NCI-H187 treated with DMSO at 0.1 percent for 48 hours (cell line): Measurements from ENCODE around the gene ZNF507.
A peak's percentile ranks its signal among the peaks of the same experiment; 100 is the strongest.
"Not testable (repeated sequence)": the region's sequence is repeated elsewhere in the genome, so short reads cannot be mapped to it uniquely, and the experiment has no call there.

Experiments used
- DNase-seq: peaks from one replicate; lab custom pipeline; 2025; lab: John Stamatoyannopoulos, UW

Gene ZNF507

DNA sequence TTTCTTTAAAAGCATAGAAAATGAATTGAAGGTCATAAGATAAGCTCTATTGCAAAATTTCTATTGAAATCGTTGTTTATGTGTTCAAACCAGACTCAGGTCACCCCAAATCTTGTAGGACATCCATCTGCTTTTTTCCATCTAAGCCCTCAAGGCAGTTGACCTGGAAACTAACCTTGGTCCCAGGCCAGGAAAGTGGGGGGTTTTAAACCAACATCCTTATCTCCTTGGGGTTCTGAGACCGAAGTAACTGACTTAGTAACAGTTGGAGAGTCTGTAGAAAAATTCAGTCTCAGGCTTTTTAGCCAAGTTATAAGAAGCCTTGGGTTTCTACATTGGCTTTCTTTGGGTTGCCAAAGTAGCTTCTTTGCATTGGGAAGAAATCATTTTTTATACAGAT is 23.4 kb downstream of the ZNF507 start:
- DNase-seq: no peak

DNA sequence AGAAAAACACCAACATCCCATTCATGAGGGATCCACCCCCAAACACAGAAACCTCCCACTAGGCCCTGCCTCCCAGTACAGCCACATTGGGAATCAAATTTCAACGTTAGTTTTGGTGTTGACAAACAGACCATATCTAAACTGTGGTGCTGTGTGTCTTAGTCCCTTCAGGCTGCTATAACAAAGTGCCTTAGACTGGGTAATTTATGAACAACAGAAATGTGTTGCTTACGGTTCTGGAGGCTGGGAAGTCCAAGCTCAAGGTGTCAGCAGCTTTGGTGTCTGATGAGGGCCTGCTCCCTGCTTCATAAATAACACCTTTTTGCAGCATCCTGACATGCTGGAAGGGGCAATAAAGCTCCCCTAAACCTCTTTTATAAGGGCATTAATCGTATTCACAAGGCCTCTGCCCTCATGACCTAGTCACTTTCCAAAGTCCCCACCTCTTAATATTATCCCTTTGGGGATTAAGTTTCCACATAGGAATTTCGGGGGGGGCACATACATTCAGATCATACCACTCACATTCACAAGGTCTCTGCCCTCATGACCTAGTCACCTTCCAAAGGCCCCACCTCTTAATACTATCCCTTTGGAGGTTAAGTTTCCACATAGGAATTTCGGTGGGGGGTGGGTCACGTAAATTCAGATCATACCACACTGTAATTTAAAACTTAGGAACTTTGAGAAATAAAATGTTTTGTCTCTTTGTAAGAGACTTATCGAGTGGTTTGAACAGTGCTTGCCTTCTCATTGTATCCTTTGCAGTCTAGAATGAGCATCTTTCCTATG is 27.5 kb downstream of the ZNF507 start:
- no peak for DNase-seq

DNA sequence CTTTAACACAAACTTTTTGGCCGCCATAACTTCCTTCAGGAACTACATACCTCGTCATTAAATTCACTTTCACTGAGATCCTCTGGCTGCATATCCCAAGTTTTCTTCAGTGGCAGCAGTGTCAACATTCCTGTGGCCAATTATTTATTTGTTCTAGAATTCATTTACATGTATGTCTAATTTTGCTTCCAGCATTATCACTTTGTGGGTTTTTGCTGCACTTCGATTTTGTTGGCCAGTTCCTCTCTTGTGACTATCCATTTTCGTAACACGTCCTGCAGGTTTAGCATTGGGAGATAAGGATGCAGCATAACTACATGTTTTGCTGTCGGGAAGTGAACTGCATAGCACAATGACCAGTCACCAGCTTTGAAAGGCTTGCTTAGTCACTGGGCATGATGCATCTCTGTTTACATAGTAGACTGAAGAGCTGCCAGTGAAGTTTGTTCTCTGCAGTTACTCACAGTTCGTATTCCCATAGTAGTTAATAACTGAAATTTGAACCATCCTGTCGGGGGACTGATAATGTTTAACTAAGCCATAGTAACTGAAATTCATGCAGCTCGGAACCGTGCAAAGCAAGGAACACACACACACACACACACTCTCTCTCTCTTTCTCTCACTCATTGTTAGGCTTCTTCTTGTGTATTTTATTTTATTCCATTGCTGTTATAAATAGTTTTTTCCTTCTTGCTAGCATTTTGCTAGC is 28.3 kb downstream of the ZNF507 start:
- no peak for DNase-seq

DNA sequence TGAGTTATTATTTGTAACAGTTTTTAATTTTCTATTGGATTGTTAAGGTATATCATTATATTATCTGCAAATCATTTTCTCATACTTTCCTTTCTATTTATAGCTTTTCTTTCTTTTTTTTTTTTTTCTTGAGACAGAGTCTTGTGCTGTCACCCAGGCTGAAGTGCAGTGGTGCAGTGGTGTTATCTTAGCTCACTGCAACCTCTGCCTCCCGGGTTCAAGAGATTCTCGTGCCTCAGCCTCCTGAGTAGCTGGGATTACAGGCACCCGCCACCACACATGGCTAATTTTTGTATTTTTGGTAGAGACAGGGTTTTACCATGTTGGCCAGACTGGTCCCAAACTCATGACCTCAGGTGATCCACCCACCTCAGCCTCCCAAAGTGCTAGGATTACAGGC is 29.0 kb downstream of the ZNF507 start:
- DNase-seq: not testable (repeated sequence)

DNA sequence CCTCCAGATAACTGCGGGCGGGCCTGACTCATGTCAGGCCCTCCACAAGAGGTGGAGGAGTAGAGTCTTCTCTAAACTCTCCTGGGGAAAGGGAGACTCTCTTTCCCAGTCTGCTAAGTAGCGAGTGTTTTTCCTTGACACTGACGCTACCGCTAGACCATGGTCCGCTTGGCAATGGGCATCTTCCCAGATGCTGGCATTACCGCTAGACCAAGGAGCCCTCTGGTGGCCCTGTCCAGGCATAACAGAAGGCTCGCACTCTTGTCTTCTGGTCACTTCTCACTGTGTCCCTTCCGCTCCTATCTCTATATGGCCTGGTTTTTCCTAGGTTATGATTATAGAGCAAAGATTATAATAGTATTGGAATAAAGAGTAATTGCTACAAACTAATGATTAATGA is 31.7 kb downstream of the ZNF507 start:
- not testable (repeated sequence) for DNase-seq

DNA sequence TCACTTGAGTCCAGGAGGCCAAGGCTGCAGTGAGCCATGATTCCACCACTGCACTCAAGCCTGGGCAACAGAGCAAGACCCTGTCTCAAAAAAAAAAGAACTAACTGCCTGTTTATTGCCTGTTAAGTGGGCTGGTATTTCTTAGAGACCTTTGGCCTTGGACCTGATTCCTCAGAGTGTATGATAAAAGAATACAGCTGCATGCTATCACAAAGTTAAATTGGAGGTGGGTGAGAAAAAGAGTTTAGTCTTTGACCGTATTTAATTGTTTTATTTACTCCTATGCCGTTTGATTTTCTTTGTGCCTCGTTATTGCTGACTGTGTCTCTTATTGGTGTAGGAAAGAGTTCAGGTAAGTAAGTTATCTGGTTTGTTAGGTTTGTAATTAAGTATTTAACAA is 34.9 kb downstream of the ZNF507 start:
- DNase-seq: no peak

DNA sequence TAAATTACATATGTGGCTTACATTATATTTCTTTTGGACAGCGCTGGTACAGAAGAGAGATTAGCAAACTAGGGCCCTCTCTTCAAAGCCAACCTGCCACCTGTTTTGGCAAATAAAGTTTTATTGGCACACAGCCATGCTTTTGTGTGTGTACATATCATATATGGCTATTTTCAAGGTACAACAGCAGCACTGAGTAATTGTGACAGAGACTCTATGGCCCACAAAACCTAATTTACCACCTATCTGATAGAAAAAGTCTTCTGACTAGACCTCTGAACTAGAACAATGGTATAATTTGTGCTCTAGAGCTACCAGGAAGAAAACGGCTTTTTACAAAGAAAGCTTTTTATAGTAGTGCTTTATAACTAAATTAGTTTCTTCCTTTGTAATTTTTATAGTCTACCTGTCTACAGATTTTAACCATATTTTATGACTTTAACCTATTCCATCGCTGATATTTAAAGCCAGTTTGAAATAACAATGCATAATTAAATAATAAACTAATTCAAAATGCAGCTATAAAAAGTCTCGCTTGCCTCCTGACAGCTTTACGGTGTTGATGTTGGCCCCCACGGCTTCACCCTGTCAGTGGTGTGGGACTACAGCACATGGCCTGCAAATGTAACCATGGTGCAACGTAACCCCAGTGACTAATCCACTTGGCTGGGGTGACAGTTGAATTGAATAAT is 42.4 kb downstream of the ZNF507 start:
- no peak for DNase-seq

DNA sequence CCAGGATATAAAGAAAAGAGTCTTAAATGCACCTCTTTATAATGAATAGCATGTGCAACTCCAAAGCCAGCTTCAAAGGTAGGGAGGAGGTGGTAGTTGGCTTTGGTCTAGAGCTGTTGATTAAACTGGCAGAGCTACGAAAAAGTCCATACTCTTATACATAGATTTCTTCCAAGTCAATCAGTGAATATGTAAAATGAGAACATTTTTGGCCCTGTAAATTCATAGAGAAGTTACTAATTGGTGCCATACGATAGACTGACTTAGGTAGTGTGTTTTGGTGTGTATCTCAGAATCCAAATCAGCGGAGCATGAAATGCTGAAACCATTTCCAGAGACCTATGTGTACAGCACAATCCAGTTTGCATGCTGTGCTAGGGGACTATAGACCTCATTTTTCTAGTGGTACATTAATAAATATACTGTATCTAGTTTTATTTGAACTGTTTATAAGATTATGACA is 43.0 kb downstream of the ZNF507 start:
- DNase-seq: no peak

DNA sequence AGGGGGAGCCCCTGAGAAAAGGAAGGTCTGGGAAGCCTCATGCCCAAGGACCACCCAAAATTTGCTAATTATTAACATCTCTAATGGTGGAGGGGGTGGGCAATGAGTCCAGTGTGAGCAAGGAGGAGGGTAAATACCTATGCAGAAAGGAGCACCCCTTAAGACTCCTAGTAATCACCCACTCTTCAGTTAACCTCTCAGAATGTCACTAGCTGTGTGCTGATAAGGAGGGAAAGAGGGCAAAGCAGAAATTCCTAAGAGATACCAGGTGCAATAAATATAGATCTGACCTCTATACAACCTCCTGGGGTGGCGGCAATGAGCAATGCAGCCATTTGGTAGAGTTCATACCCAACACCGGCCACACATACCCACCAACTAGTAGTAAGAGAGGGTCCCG is 47.5 kb downstream of the ZNF507 start:
- no peak for DNase-seq

DNA sequence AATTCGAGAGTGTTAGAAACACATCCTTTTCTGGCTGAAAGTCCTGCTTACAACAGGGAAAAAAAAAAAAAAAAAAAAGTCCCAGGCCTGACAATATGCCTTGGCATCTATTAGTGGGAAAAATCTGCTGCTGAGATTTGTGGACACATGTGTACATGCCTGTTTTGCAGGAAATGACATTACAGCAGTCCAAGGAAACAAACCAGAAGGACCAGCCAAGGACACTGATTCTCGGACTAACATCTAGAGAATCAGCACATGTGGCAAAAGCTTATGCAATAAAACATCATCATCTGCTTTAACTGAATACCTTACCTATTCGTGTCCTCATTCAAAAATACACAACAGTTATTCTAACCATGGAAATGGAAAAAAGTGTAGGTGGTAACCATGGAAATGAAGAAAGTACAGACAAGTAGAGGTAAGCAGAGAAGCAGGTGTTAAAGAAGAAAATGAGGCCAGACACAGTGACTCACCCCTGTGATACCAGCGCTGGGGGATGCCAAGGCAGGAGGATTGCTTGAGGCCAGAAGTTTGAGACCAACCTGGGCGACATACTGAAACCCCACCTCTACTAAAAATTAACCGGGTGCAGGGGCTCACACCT is 50.7 kb downstream of the ZNF507 start:
- no peak for DNase-seq

DNA sequence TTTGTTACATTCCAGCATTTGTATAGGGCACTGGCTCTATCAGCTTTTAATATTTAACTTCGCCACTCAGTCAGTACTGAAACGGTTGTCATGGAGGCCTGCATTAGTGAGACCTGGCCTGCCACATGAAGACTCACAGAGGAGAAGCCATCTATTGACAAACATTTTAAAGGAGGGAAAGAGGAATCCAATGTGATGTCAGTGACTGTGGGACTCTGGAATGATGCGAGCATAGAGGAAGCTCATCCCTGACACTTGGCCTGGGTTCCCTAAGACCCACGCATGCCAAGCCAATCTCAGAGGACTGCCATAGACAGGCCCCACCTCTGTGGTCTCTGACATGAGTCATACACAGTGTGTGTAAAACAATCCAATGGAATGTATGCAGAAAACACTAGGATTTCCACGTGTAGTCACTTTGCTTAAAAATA is 52.3 kb downstream of the ZNF507 start:
- no peak for DNase-seq

DNA sequence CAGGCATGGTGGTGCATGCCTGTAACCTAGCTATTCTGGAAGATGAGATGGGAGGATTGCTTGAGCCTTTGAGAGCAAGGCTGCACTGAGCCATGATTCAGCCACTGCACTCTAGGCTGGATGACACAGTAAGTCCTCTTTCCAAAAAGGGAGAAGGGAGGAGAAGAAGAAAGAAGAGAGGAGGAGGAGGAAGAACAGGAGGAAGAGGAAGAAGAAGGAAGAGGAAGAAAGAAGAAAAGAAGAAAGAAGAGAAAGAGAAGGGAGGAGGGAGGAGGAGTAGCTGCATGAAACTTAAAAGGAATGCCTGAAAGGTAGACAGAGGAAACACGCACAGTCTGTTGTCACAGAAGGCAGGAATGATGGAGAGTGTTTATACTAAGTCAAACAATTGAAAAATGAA is 56.6 kb downstream of the ZNF507 start:
- DNase-seq: no peak

DNA sequence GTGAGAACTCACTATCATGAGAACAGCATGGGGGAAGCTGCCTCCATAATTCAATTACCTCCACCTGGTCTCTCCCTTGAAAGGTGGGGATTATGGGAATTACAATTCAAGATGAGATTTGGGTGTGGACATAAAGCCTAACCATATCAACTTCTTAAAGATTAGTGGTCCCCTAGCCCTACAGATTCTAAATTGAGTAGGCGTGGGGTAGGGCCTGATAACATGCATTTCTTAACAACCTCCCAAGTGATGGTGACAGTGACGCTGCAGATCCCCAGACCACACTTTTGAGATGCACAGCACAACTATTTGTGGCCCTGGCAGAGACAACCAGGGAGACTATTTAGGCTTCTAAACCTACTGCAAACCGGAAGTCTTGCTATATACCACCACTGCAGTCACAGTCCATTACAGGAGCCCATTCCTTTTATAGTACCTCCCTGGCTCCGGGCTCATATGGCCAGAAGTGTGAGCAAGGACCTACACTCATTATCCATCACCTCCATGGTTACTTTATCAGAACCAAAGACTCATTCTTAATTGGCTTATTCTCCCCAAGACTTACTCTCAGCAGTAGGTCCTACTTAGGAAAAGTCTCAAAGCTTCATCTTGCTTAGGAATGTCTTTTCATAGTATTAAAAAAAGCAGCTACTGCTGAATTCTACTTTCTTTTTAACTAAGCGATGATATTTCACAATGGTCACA is 58.0 kb downstream of the ZNF507 start:
- no peak for DNase-seq

DNA sequence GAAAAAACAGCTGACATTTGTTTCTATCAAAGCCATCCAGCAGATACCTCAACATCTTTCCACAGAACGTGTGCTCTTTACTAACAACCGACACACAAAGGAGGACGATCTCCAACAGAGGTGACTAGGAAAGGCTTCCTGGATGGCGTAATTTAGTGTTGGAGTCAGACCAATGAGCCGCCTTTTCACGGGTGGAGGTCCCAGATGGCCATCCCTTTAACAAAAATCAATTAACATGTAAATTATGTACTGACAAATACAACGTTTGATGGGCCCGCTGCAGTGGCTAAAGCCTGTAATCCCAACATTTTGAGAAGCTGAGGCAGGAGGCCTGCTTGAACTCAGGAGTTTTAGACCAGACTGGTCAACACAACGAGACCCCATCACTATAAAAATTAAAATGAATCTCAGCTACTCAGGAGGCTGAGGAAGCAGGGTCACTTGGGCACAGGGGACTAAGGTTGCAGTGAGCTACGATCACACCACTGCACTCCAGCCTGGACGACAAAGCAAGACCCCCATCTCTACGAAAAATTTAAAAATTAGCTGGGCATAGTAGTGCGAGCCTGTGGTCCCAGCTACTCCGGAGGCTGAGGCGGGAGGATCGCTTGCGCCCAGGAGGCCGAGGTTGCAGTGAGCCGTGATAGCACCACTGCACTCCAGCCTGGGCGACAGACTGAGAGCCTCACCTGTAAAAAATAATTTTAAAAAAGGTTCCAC is 59.0 kb downstream of the ZNF507 start:
- DNase-seq: no peak

DNA sequence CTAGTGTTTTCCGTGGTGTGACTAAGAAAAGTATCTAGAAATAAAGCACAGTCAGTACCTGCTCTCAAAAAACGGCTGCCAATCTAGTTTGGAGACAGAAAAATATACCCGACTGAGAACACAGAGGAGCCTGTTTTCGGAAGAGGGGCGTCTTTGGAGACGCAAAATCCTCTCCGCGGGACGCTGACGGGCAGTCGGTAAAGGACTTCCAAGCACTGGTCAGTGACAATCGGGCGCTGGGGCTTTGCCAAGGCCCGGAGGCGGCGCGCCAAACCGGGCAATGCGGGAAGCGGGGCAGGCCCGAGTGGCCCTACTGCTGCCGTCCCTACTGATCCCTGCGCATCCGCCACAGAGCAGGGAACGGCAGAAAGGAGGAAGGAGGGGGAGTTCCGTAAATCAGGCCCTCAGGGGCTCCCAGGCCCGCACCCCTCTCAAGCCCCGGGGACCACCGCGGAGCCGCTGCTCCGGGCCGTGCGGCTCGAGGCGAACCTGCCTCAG is 59.6 kb downstream of the ZNF507 start:
- DNase-seq: no peak

DNA sequence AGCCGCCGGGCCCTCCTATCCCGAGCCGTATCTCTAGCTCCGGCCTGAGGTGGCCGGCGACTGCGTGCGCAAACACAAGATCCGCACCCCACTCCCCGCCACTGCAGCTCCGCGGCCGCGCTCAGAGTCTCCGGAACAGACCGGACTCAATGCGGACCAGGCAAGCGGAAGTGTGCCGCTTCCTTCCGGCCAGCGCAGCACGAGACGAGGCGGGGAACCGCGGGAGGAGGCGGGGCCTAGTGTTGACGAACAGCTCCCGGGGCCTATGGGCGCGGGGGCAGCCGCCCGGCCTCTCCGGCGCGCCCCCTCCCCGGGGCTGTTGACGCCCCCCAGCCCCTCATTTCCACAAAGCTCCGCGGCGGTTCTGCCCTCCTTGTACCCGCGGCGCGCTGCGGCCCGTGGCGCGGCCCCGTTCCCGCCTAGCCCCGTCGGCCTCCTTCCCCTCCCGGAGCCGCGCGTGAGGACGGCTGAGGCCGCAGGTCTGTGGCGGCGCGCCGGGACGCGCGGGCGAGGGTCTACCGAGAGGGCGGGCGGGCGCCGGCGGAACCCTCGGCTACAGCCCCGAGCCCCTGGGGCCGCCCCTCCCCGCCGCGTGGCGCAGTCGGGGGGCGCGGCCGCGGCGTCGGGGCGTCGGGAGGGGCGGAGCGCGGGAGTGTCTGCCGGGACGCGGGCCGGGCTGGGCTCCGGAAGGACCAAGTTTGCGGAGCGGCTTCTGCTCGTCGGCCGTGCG is 60.2 kb downstream of the ZNF507 start, which contains the start of gene DPY19L3:
DPY19L3 (plus strand) TSS at position 340 of the 730 bp plus-strand sequence. CDS start 2,484 bp downstream, outside the sequence.
- peak; percentile 58 for DNase-seq

DNA sequence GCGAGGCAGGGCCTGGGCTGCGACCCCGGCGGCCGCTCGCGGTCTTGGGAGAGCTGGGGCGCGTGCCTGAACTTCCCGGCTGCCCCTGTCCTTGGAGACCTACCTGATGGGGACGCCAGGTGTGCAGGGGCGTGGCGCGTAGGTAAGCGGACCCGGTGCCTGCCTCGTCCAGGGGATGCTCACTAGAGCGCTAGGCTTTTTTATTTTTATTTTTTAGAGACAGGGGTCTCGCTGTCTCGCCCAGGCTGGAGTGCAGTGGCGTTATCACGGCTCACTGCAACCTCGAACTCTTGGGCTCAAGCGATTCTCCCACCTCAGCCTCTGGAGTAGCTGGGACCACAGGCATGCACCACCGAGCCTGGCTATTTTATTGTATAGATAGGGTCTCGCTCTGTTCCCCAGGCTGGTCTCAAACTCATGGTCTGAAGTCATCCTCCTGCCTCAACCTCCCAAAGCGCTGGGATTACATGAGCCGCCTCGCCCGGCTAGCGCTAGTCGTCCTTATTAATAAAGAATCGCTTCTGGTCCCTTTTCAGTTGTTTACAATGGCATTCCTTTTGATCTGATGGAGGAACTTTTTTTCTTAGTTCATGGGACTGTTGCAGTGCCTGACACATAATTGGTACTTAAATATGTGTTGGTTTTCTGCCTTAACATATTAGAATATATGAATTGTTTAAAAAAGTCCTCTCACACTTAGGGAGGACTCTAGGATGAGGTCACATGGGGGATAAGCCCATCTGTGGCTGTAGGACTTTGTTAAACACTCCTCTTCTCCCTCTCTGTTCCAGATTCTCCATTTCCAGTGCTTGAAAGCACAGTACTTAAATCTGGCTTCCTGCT is 61.0 kb downstream of the ZNF507 start:
- no peak for DNase-seq

DNA sequence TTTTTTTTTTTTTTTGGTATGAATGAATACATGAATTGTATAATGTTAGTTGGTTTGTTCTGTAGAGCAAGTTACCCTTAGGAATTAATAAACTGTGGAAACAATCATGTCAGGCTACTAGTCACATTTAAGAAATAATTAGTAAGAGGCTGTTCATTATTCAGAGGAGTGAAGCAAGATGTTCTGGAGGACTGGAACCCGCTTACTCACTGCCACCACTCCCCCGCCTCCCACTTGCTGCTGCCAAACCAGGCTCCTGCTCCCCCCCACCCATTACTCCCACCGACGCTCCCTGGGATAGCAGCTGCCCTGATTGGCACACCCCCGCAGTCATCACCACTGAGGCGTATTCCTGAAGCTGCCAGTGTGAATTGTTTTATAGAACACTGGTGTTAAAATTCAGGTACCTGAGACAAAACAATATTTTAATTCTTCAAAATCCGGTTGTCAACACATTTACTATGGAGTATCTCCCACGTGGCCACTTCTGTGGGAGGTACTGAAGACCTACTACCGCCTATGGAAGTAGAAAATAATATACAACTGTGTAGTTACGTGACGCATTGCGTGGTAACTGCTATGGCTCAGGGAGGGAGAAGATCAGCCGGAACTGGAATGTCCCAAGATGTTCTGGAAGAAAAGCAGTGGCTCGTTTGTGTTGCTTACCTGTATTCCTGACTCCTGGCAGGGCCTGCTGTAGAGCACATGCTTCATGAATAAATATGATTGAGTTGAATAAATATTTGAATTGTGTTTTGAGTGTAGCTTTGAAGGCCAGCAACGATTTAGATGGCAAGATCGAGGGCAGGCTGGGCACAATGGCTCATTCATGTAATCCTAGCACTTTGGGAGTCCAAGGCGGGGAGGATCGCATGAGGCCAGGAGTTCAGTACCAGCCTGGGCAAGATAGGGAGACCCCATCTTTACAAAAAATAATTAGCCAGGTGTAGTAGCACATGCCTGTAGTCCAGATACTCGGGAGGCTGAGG is 61.9 kb downstream of the ZNF507 start:
- no peak for DNase-seq
